GM23338 (cell line): ENCODE data around the gene C1QBP. TPM values are rescaled to one million over a fixed set of nuclear protein-coding genes. Genes with fewer than 3 reads are reported as not detected.

ENCODE experiments used
- CREB1 ChIP-seq: fragments of 250-450 bp; sonication (Bioruptor Pico); IDR thresholded peaks from 2 replicates; pipeline ENCODE4 v1.5.0; 2020; ENCODE audit warnings: low read depth, mild to moderate bottlenecking, moderate library complexity
- EZH2 ChIP-seq: fragments of 200-600 bp; sonication (generic); IDR thresholded peaks from one replicate; pipeline ENCODE4 v1.8.0; 2017; ENCODE audit warnings: antibody characterized with exemption, mild to moderate bottlenecking, low read depth; ENCODE audit not compliant: unreplicated experiment
- EZH2phosphoT487 ChIP-seq: fragments of 200-600 bp; sonication (generic); IDR thresholded peaks from one replicate; pipeline ENCODE4 v1.8.1; 2018; ENCODE audit warnings: antibody characterized with exemption; ENCODE audit not compliant: unreplicated experiment
- NANOG ChIP-seq: IDR thresholded peaks from 2 replicates; pipeline ENCODE4 v1.6.1; 2016; ENCODE audit warnings: antibody characterized with exemption, borderline replicate concordance
- POLR2AphosphoS5 ChIP-seq: IDR thresholded peaks from 2 replicates; pipeline ENCODE4 v1.6.1; 2016; ENCODE audit warnings: antibody characterized with exemption, low read depth
- ZNF331 ChIP-seq: fragments of 250-450 bp; sonication (Bioruptor Pico); IDR thresholded peaks from 2 replicates; pipeline ENCODE4 v1.5.0; 2020; ENCODE audit warnings: low read depth, mild to moderate bottlenecking, moderate library complexity
- polyA plus RNA-seq: library from polyadenylated mRNA; unstranded; fragments of >200 nt; fragmentation: Nextera tagmentation; extraction: Ambion mirVana; gene quantifications from 2 replicates; pipeline ENCODE4 v1.2.1, GENCODE V29; 2016
- total RNA-seq: library from RNA; depleted of rRNA; stranded (reverse); fragments of >200 nt; shearing (Covaris generic); gene quantifications from 2 replicates; pipeline ENCODE4 v1.2.3, GENCODE V29; 2014
- TF ChIP-seq, protein P1 (sequence below): fragments of 250-450 bp; sonication (Bioruptor Pico); IDR thresholded peaks from 2 replicates; pipeline ENCODE4 v1.5.0; 2020; ENCODE audit warnings: mild to moderate bottlenecking, moderate library complexity
- TF ChIP-seq, protein P2 (sequence below), 2 experiments: fragments of 200-600 bp in 1 of 2; sonication (generic) in 1 of 2; conservative IDR thresholded peaks; 2 replicates each; pipeline versions ENCODE4 v1.5.1 to v1.6.1; 2016 to 2017; ENCODE audit warnings: antibody characterized with exemption in 2 of 2, low read depth in 2 of 2, mild to moderate bottlenecking in 2 of 2, moderate library complexity in 1 of 2
- TF ChIP-seq, protein P3 (sequence below): IDR thresholded peaks from one replicate; pipeline ENCODE4 v1.6.1; 2018; ENCODE audit warnings: antibody characterized with exemption; ENCODE audit not compliant: unreplicated experiment

Gene C1QBP
- total and polyA plus RNA-seq, 2 experiments from 2014 or later = 478 to 704 TPM

DNA sequence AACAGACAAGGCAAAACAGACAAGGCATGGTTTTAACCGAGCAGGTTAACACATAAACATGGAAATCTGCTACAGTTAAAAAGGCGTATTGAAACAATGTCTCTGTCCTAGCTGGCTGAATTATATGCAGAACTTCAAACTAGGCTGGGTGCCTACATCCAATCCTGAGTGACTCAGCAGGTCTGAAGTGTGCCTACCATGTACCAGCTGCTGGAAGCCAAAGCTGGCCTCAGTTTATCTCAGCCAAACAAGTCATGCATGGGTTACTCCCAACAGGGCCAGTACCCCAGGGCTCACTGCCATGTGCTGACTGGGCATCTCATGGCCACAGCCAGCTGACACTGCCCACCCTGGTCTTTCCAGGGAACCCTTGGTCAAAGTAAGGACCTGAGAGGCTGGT is 4.0 kb downstream of the C1QBP start (continued):
- TF ChIP-seq, protein P1, sequence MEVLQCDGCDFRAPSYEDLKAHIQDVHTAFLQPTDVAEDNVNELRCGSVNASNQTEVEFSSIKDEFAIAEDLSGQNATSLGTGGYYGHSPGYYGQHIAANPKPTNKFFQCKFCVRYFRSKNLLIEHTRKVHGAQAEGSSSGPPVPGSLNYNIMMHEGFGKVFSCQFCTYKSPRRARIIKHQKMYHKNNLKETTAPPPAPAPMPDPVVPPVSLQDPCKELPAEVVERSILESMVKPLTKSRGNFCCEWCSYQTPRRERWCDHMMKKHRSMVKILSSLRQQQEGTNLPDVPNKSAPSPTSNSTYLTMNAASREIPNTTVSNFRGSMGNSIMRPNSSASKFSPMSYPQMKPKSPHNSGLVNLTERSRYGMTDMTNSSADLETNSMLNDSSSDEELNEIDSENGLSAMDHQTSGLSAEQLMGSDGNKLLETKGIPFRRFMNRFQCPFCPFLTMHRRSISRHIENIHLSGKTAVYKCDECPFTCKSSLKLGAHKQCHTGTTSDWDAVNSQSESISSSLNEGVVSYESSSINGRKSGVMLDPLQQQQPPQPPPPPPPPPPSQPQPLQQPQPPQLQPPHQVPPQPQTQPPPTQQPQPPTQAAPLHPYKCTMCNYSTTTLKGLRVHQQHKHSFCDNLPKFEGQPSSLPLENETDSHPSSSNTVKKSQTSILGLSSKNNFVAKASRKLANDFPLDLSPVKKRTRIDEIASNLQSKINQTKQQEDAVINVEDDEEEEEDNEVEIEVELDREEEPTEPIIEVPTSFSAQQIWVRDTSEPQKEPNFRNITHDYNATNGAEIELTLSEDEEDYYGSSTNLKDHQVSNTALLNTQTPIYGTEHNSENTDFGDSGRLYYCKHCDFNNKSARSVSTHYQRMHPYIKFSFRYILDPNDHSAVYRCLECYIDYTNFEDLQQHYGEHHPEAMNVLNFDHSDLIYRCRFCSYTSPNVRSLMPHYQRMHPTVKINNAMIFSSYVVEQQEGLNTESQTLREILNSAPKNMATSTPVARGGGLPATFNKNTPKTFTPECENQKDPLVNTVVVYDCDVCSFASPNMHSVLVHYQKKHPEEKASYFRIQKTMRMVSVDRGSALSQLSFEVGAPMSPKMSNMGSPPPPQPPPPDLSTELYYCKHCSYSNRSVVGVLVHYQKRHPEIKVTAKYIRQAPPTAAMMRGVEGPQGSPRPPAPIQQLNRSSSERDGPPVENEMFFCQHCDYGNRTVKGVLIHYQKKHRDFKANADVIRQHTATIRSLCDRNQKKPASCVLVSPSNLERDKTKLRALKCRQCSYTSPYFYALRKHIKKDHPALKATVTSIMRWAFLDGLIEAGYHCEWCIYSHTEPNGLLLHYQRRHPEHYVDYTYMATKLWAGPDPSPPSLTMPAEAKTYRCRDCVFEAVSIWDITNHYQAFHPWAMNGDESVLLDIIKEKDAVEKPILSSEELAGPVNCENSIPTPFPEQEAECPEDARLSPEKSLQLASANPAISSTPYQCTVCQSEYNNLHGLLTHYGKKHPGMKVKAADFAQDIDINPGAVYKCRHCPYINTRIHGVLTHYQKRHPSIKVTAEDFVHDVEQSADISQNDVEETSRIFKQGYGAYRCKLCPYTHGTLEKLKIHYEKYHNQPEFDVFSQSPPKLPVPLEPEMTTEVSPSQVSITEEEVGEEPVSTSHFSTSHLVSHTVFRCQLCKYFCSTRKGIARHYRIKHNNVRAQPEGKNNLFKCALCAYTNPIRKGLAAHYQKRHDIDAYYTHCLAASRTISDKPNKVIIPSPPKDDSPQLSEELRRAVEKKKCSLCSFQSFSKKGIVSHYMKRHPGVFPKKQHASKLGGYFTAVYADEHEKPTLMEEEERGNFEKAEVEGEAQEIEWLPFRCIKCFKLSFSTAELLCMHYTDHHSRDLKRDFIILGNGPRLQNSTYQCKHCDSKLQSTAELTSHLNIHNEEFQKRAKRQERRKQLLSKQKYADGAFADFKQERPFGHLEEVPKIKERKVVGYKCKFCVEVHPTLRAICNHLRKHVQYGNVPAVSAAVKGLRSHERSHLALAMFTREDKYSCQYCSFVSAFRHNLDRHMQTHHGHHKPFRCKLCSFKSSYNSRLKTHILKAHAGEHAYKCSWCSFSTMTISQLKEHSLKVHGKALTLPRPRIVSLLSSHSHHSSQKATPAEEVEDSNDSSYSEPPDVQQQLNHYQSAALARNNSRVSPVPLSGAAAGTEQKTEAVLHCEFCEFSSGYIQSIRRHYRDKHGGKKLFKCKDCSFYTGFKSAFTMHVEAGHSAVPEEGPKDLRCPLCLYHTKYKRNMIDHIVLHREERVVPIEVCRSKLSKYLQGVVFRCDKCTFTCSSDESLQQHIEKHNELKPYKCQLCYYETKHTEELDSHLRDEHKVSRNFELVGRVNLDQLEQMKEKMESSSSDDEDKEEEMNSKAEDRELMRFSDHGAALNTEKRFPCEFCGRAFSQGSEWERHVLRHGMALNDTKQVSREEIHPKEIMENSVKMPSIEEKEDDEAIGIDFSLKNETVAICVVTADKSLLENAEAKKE (CRISPR knock-in tag) = no peak
- TF ChIP-seq POLR2AphosphoS5 = no peak
- no peak for TF ChIP-seq NANOG
- TF ChIP-seq EZH2phosphoT487 = no peak
- TF ChIP-seq, protein P2, sequence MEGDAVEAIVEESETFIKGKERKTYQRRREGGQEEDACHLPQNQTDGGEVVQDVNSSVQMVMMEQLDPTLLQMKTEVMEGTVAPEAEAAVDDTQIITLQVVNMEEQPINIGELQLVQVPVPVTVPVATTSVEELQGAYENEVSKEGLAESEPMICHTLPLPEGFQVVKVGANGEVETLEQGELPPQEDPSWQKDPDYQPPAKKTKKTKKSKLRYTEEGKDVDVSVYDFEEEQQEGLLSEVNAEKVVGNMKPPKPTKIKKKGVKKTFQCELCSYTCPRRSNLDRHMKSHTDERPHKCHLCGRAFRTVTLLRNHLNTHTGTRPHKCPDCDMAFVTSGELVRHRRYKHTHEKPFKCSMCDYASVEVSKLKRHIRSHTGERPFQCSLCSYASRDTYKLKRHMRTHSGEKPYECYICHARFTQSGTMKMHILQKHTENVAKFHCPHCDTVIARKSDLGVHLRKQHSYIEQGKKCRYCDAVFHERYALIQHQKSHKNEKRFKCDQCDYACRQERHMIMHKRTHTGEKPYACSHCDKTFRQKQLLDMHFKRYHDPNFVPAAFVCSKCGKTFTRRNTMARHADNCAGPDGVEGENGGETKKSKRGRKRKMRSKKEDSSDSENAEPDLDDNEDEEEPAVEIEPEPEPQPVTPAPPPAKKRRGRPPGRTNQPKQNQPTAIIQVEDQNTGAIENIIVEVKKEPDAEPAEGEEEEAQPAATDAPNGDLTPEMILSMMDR (conservative IDR thresholded peaks at IDR 0.05; ENCODE audit: low read depth in 2 of 2) = no peak
- TF ChIP-seq, protein P3, sequence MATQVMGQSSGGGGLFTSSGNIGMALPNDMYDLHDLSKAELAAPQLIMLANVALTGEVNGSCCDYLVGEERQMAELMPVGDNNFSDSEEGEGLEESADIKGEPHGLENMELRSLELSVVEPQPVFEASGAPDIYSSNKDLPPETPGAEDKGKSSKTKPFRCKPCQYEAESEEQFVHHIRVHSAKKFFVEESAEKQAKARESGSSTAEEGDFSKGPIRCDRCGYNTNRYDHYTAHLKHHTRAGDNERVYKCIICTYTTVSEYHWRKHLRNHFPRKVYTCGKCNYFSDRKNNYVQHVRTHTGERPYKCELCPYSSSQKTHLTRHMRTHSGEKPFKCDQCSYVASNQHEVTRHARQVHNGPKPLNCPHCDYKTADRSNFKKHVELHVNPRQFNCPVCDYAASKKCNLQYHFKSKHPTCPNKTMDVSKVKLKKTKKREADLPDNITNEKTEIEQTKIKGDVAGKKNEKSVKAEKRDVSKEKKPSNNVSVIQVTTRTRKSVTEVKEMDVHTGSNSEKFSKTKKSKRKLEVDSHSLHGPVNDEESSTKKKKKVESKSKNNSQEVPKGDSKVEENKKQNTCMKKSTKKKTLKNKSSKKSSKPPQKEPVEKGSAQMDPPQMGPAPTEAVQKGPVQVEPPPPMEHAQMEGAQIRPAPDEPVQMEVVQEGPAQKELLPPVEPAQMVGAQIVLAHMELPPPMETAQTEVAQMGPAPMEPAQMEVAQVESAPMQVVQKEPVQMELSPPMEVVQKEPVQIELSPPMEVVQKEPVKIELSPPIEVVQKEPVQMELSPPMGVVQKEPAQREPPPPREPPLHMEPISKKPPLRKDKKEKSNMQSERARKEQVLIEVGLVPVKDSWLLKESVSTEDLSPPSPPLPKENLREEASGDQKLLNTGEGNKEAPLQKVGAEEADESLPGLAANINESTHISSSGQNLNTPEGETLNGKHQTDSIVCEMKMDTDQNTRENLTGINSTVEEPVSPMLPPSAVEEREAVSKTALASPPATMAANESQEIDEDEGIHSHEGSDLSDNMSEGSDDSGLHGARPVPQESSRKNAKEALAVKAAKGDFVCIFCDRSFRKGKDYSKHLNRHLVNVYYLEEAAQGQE = no peak
- no peak for TF ChIP-seq CREB1
- TF ChIP-seq EZH2 = no peak
- TF ChIP-seq ZNF331 (CRISPR knock-in tag) = no peak
